VCaP (cell line): ENCODE data around the gene CLSTN3.

Experiments used
- H3K27ac ChIP-seq: fragments of 450-650 bp; 2 replicates; pipeline ENCODE4 v1.5.1; 2017
- CTCF ChIP-seq: fragments of 450-650 bp; conservative IDR thresholded peaks from 2 replicates; pipeline ENCODE4 v1.5.1; 2017; ENCODE audit warnings: mild to moderate bottlenecking, moderate library complexity

Gene CLSTN3

GRCh38 chr12:7146906-7147305, 16.7 kb downstream of the CLSTN3 start:
- no peak for TF ChIP-seq CTCF
- no peak overlapping the region for H3K27ac ChIP-seq

GRCh38 chr12:7150356-7150755, 20.2 kb downstream of the CLSTN3 start:
- no peak overlapping the region for H3K27ac ChIP-seq
- no peak for TF ChIP-seq CTCF

DNA sequence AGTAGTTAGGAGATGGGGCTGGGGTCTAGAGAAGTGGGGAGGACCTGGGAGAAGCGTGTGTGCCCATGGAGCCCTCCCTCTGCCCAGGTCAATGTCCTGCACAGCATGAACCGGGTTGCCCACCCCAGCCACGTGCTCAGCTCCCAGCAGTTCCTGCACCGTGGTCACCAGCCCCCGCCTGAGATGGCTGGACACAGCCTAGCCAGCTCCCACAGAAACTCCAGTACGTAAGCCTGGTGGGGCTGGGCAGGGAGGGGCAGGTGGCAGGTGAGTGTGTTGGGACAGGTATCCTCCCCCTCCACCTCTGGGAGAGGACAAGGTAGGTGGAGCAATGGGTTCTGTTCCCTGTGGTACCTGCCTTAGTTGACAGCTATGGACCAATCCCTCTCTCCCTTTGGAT, 20.7 kb downstream of the CLSTN3 start:
- no peak for TF ChIP-seq CTCF
- no peak overlapping the region for H3K27ac ChIP-seq

DNA sequence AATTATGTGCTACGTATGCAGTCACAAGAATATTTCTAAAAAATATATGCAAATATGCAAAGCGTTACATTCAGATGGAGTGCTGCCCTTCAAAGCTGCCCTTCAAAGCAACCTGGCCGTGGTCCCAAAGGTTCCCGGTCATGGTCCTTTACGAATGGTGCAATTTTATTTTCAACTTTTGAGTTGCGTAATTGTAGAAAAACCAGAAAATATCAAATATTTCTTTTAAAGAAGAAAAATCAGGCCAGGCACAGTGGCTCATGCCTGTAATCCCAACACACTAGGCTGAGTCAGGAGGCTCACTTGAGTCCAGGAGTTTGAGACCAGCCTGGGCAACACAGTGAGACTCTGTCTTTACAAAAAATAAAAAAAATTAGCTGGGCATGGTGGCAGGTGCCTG, 21.4 kb downstream of the CLSTN3 start:
- no peak overlapping the region for H3K27ac ChIP-seq
- no peak for TF ChIP-seq CTCF

DNA sequence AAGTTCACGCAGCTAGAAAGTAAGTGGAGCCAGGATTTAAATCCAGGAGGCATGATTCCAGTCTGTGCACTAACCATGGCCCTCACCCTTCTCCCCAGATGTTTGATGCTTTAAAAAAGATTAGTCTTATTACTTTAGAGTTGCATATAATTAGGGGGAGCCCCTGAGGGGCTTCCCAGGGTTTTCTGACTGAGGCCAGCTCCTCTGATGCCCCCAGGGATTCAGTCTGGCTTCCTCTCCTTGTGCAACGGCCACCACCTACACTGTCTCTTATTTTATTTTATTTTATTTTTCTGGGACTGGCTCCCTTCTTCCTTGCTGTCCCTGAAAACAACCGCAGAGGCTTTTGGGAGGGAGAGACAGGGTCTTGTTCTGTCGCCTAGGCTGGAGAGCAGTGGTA, 22.6 kb downstream of the CLSTN3 start:
- H3K27ac ChIP-seq, result no peak overlapping the region
- TF ChIP-seq CTCF, result no peak

GRCh38 chr12:7154042-7154441, 23.9 kb downstream of the CLSTN3 start:
- H3K27ac ChIP-seq, result no peak overlapping the region
- TF ChIP-seq CTCF, result no peak

DNA sequence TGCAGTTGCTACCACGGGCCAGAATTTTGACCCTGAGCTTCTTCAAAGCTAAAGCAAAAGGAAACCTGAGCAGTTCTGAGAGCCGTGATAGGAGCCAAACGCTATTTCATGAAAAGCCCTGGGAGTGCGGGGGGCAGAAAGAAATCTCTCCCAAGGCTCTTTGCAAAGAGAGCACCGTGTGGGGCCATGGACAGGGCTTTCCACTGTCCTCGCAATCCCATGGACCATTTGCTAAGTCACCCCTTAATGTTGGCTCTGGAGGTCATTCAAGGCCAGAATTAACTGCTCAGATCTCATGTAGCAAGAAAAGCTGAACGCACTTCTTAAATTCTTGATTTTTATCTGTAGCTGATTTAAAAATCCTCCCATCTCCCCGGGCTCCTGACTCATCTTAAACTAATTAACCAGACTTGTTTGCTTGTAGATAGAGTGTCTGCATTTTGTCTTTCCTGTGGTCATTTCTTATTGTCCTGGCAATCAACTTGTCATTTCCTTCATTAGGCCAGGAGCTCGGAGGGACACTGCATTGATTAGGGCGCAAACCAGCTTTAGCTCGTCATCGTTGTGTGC, 24.8 kb downstream of the CLSTN3 start:
- no peak overlapping the region for H3K27ac ChIP-seq
- TF ChIP-seq CTCF, result no peak
